ENCODE measurements around the gene MBD6. TPM values are rescaled to one million over a fixed set of nuclear protein-coding genes. Genes with fewer than 3 reads are reported as not detected.

Gene MBD6
- total RNA-seq (2014; rRNA removed; shearing (Covaris generic); ENCODE audit: low replicate concordance), result 4.3 and 8.3 TPM in 2 replicates

DNA sequence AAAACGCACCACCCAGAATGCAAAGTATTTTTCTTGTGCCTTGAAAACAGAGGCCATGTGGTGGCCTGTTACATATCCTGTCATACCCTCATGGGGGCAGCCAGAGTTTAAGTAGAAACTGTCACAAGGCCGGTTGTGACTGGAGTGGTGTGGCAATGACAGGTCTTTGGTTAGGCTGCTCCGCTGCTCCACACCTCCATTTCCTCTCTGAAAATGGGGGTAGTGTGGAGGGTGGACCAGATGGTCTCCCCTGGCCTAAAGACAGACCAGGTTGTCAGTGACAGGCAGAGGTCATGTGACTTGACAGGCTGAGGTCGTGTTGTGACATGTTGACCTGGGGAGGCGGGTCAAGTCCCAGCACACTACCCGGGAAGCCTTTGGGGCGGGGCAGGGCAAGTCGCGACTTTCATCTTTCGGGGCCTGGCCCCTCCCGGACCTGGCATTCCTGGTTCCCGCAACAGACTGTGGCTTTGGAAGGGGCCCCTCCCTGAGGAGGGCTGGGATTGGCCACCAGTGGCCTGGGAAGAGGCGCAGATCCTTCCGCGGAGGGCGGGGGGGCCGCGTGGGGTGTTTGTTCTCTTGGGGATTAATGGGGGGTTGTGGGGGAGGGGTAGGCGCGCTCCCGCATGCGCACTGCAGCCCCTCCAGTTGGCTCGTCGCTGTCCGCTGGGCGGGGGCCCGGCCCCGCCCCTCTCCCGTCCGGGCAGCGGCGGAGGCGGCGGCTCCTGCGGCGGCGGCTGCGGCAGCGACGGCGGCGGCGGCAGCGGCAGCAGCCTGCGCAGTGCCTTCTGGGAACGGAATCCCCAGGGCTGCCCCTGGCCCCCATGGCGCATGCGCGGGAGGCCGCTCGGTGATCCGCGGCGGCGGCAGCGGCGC, at the start of gene MBD6:
Gene MBD6 (plus strand): TSS at position 814 of the 876 bp plus-strand sequence. CDS start 1,480 bp downstream, outside the sequence.
- in situ Hi-C loops (cut with HindIII; ENCODE audit: low pct_unique_long_range_greater_than_20kb, low sequenced_read_pairs), result no loop called here

GRCh38 chr12:57473392-57473791, 49.2 kb upstream of the MBD6 start:
- DNase-seq (ENCODE audit: low read depth), result no peak
- in situ Hi-C loops (cut with HindIII; ENCODE audit: low pct_unique_long_range_greater_than_20kb, low sequenced_read_pairs), result no loop called here

More for the DNA sequence above, at the start of gene MBD6:
- peak; percentile 90 for DNase-seq (ENCODE audit: low read depth)

- DNase-seq (ENCODE audit: low read depth), result no peak
- in situ Hi-C loops (cut with HindIII; ENCODE audit: low pct_unique_long_range_greater_than_20kb, low sequenced_read_pairs), result no loop called here
These were observed 48.7 kb upstream of the MBD6 start for GRCh38 chr12:57473886-57474285.

DNA sequence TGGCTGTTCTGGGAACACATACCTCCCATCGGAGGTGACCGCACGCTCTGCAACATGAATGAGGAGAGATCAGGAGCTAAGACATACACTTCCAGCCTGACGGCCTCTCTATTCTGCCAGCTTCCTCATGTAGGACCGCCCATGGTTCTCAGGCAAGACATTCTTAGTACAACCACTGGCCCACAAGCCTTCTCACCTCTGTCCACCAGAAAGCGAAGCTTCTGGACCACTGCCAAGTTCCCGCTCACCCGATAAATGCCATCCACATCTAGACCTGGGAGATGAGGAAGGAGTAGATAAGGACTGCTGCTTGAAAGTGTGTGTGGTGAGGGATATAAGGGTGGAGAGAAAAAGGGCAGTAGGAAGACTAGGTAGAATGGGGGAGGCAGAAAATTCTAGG, 48.2 kb upstream of the MBD6 start:
- in situ Hi-C loops (cut with HindIII; ENCODE audit: low pct_unique_long_range_greater_than_20kb, low sequenced_read_pairs), result no loop called here
- DNase-seq (ENCODE audit: low read depth), result no peak

GRCh38 chr12:57474862-57475261, 47.8 kb upstream of the MBD6 start:
- in situ Hi-C loops (cut with HindIII; ENCODE audit: low pct_unique_long_range_greater_than_20kb, low sequenced_read_pairs), result no loop called here
- DNase-seq (ENCODE audit: low read depth), result no peak

DNA sequence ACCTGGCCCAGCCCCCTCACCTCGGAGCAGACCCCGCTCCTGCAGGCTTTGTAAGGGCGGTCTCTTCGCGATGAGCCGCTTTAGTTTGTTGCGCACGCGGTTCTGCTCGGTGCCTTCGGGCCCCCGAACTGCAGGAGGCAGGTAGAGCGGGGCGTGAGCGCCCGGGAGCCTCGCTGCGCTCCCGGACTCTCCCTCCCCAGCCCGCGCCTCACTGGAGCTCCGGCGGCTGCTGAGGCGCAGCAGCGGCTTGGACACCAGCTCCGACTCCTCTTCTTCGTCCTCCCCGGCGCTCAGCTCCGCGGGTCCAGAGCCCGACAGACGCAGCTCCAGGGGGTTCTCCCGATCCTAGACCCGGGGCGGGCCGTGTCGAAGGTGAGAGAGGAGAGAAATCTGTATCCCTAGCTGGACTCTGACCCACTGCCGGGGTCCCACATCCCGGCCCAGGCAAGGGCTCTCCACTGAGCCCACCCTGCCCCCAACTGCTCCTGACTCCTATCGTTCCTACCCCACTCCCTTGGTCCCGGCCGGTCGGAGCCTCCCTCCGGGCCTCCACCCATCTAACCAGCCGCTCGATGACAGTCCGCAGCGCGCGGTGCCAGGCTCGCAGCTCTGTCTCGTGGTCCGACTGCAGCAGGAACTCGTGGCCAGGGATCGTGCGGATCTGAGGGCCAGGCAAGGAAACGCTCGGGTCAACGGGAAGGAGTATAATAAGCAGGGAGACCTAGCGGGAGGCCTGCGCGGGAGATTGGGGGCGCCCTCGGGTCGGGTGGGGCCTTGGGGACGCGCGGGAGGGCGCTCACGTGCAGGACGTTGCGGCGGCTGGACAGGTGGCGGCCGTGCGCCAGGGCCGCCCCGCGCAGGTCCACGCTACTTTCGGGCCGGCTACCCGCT, 47.1 kb upstream of the MBD6 start:
- in situ Hi-C loops (cut with HindIII; ENCODE audit: low pct_unique_long_range_greater_than_20kb, low sequenced_read_pairs), result no loop called here
- DNase-seq (ENCODE audit: low read depth), result no peak

DNA sequence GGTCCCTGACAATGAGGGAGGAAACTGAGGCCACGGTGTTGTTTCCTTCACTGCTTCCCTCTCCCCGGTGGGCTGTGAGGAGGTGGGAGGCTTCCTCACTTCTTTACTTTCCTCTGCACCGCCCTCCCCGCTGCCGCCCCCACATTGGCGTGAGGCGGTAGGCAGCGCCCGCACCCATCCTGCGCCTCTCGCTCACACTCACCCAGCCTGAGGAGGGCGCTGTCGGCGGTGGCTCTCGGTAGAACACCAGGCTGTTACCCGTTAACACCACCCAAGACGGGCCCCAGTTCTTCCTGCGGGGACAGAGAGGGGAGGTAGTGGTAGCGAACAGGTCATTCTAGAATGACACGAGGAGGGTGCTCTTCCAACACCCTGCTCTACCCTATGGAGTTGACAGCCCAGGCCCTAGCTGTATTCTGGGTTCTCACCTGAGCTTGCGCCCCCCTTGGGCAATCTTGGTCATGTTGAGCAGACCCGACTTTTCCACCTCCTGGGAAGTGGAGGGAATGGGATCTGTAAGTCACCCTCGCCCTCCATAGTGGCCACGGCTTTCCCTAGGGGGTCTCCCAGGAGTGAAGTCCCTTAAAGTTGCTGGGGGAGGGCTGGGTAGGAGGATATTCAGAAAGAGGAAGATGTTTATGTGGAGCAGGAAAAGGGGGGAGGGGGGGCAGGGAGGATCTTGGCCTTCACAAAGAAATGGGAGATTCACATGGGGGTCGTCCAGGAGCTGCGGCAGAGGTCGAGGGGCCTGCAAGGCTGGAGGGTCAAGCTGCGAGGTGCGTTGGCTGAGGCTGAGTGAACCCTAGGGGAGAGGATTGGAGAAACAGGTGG, 46.2 kb upstream of the MBD6 start:
- DNase-seq (ENCODE audit: low read depth), result no peak
- in situ Hi-C loops (cut with HindIII; ENCODE audit: low pct_unique_long_range_greater_than_20kb, low sequenced_read_pairs), result no loop called here

DNA sequence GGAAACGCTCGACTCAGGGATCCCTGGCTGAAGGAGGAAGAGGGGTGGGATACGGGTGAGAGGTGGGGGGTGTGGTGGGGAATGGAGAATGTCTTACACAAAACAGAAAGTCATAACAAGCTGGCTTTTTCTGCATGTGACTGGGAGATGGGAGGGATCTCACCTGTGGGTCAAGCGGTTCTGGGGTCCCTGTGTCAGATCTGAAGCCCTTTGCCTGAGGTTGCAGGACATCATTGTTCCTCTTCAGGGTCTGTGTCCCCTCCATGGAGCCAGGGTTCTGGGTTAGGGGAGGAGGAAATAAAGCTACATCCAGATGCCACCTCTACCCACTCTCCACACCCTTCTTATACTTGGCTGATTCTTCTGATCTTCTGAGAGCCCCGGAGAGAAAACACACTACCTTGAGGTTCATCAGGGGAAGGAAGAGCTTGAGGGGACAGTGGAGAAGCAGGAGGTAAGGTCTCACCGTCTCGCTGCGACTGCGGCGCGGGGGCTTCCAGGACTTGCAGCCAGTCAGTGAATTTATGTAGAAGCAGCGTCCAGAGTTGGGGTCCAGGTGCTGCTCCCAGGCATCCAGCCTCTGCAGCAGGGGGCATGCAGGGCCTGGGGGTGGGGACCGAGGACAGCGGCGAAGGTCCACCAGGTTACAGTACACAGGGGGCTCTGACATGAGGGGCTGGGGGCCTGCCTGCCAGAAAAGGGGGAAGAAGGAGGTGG, 45.5 kb upstream of the MBD6 start:
- in situ Hi-C loops (cut with HindIII; ENCODE audit: low pct_unique_long_range_greater_than_20kb, low sequenced_read_pairs), result no loop called here
- DNase-seq (ENCODE audit: low read depth), result no peak

DNA sequence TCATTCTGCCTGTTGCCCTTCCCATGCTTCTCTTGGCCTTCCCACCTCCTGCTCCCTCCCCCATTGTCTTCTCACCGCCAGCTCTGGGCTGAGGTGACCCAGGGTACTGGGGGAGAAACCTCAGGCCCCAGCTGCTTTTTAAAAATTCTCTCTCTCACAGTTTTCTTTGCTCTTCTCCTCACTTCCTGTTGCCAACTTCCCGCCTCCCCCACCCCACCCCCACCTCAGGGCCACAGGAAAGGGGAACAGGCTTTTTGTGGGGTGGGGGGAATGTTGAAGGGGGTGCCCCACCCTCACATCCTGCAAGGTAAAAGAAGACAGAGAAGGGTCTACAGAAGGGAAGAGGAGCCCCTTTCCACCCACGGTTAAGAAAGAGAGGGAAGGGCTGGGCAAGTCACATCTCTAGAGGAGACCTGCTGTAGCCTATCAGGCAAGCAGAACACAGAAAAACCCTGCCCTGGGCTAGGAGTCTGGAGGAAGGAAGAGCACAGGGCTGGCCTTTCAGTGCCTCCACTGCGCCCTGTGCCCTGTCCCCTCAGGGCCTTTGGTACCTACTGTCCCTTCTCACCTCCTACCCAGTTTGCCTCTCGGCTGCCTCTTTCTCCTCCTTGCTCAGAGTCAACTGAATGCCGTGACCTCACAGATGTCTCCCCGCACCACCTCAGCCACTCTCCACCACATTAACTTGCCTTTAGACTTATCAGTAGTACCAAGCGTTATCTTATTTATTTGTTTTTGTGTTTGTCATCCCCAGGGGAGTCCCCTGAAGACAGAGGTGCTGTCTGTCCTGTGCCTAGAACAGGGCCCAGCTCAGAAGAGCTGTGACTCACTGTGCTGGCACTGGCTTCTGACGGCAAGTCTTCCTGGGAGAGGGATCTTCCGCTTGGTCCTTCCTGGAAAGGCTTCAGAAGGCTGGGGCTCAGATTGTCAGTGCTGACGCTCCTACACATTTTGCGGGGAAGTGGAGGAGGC, 44.6 kb upstream of the MBD6 start:
- in situ Hi-C loops (cut with HindIII; ENCODE audit: low pct_unique_long_range_greater_than_20kb, low sequenced_read_pairs), result no loop called here

DNA sequence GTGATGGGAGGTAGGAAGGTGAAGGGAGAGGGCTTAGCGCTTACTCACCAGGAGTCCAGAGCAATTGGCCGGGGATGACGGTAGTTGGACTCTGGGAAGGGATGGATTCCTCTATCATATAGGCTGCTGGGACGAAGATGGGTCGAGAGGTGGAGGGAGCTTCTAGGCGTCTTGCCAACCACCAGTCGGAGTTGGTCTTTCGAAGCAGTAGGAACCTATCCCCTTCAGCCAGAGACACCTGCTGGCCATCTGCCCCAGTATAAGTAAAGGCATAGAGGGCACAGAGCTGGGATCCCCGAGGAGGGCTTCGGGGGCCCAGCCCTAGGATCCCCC, 43.6 kb upstream of the MBD6 start:
- DNase-seq (ENCODE audit: low read depth), result no peak
- in situ Hi-C loops (cut with HindIII; ENCODE audit: low pct_unique_long_range_greater_than_20kb, low sequenced_read_pairs), result no loop called here

More for the DNA sequence above, 44.6 kb upstream of the MBD6 start:
- no peak for DNase-seq (ENCODE audit: low read depth)

DNA sequence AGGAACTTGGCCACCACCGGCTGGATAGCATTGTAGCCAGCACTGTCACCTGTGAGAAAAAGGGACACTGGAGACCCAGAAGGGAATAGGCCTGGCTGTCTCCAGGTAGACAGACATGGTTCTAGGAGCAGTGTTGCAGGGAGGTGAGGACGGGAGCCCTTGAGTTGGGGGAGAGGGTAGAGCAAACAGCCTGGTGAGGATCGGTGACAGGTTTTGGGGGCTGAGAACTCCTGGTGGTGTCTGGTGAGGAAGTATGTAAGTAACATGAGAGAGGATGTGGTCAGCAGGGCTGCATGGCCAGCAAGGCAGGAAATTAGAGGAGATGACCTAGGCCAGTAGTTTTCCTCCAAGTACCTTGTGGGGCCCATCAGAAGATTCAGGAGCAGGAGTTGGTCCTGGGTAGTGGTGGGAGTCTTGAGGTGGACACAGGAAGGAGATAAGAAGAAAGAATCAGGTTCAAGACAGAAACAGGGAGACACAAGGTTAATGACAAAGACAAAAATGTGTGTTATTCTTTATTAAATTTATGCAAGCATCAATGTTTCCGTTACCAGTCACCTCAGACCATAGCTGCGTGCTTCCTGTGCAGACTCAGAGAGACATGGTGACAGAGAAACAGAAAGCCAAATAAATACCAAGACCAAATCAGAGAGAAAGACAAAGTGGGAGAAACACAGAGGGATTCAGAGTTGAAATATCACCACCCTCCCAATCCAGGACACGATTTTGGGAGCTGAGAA, 43.1 kb upstream of the MBD6 start, which contains the start of gene ARHGAP9:
Gene ARHGAP9 (minus strand): TSS at position 491 of the 740 bp plus-strand sequence. CDS start 460 bp downstream, at position 31.
- in situ Hi-C loops (cut with HindIII; ENCODE audit: low pct_unique_long_range_greater_than_20kb, low sequenced_read_pairs), result no loop called here
- DNase-seq (ENCODE audit: low read depth), result no peak

DNA sequence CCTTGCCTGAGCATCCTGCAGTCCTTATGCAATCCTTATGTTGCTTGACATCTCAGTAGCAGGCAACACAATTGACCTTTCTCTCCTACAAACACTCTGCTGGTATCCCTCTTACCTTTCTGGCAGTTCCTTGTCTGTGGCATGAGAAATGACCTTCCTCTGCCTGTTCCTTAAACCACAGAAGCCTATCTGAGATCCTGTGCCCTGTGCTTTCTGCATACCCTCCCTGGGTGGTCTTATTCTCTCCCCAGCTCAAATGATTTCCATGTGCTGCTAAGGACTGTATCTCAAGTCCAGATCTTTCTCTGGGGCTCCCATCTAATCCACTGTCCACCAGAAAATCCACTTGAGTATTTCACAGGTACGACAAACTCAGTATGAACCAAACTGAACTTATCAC, 41.0 kb upstream of the MBD6 start:
- DNase-seq (ENCODE audit: low read depth), result no peak
- in situ Hi-C loops (cut with HindIII; ENCODE audit: low pct_unique_long_range_greater_than_20kb, low sequenced_read_pairs), result no loop called here

DNA sequence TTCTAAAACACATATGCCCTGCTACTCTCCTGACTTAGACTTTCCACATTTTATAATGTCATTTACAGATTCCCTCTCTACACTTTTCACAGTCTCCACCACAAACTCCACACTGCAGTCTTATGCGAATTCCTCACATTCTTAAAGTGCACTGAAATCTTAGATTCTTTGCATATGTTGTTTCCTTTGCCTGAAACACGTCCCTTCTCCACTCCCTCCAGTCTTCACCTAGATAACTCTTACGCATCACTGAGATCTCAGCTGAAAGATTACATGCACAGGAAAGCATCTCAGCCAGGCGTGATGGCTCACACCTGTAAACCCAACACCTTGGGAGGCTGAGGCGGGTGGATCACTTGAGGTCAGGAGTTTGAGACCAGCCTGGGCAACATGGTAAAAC, 39.2 kb upstream of the MBD6 start:
- in situ Hi-C loops (cut with HindIII; ENCODE audit: low pct_unique_long_range_greater_than_20kb, low sequenced_read_pairs), result no loop called here

GRCh38 chr12:57485695-57486094, 36.9 kb upstream of the MBD6 start:
- DNase-seq (ENCODE audit: low read depth), result no peak
- in situ Hi-C loops (cut with HindIII; ENCODE audit: low pct_unique_long_range_greater_than_20kb, low sequenced_read_pairs), result no loop called here

More for the DNA sequence above, 39.2 kb upstream of the MBD6 start:
- peak; percentile 59 for DNase-seq (ENCODE audit: low read depth)

DNA sequence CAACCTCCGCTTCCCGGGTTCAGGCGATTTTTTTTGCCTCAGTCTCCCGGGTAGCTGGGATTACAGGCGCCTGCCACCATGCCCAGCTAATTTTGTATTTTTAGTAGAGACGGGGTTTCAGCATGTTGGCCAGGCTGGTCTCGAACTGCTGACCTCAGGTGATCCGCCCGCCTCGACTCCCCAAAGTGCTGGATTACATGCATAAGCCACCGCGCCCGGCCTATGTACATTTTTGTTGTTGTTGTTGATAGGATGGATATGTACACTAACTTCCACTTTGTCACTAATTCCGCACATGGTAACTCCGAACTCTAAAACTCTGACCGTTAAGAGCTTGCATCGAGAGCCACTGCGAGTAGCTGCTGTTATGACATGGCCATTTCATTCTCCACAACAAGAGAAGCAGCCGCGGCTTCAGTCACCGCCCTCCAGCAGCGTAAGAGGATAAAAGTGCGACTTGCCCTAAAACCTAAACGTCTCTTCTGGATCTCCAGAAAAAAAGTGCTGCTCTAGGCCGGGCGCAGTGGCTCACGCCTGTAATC, 35.5 kb upstream of the MBD6 start:
- no peak for DNase-seq (ENCODE audit: low read depth)
- in situ Hi-C loops (cut with HindIII; ENCODE audit: low pct_unique_long_range_greater_than_20kb, low sequenced_read_pairs), result no loop called here
